Lower leg skin (tissue), 4 donors: Measurements from ENCODE around the gene DSC1. TPM values are rescaled to one million over a fixed set of nuclear protein-coding genes. Genes with fewer than 3 reads are reported as not detected.

Source experiments
- DNase-seq, 2 donors: peaks; one replicate each; pipeline ENCODE4 v3.0.0-alpha.2; 2019; ENCODE audit warnings: low spot score in 2 of 2
- H3K4me3 ChIP-seq: fragments of 200-600 bp; sonication (generic); 2 replicates; pipeline ENCODE4 v1.5.1; 2017; ENCODE audit warnings: mild to moderate bottlenecking, low read depth; ENCODE audit not compliant: poor library complexity, severe bottlenecking
- CTCF ChIP-seq, 3 donors: fragments of 450-650 bp; IDR thresholded peaks; one replicate each; pipeline ENCODE4 v1.5.1; 2016; ENCODE audit warnings: antibody characterized with exemption in 3 of 3, mild to moderate bottlenecking in 3 of 3, moderate library complexity in 2 of 3
- POLR2A ChIP-seq, 2 donors: fragments of 450-650 bp; IDR thresholded peaks; one replicate each; pipeline ENCODE4 v1.6.1; 2016 to 2017; ENCODE audit warnings: antibody characterized with exemption in 2 of 2, mild to moderate bottlenecking in 1 of 2, moderate library complexity in 1 of 2
- WGBS, 2 donors: methylation state at CpG; one replicate each; pipeline ENCODE4 v1.1.5; 2018; 5-methylcytosine and 5-hydroxymethylcytosine counted together
- intact Hi-C: fragments of 100-400 bp; cut with DNase I; formaldehyde crosslinking; loops from one replicate; pipeline ENCODE4 v1.15.0; 2023; ENCODE audit warnings: low total_unique reads
- total RNA-seq, 4 donors: library from RNA; depleted of rRNA; stranded (reverse); fragments of >200 nt; gene quantifications; one replicate each; pipeline ENCODE4 v1.1.0, GENCODE V29; 2016

The DSC1 gene
- total RNA-seq, 4 donors from 2014 or later, result 519 to 1,039 (median 786) TPM

DNA sequence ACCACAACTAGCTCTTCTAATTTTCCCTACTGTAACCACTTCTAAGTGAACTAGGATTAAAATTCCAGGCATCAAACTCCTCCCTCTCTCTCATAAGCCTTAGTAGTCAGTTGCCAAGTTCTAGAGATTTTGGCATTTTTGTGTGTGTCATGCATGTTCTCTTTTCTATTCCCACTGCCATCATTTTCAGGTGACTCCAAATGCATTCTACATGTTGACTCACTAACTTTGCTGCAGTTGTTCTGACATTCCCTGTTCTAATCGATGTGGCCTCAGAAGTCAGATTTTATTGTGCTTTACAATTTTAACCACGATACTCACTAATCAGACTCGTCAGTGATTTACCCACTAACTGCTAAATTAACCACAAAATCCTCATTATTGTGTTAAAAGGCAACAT is 13.3 kb downstream of the DSC1 start:
- 59 to 71% methylated on average over 3 of the region's 3 CpGs for WGBS, 2 donors
- no peak overlapping the region for H3K4me3 ChIP-seq
- intact Hi-C loops, result no loop called here
- DNase-seq, result no peak
- TF ChIP-seq CTCF (IDR thresholded peaks at IDR 0.05), result no peak

GRCh38 chr18:31148600-31148999 is 14.1 kb downstream of the DSC1 start:
- WGBS, 2 donors, result 49 to 51% methylated on average over 3 of the region's 3 CpGs
- H3K4me3 ChIP-seq, result no peak overlapping the region
- intact Hi-C loops, result no loop called here
- no peak for DNase-seq
- no peak for TF ChIP-seq POLR2A (IDR thresholded peaks at IDR 0.05)
- no peak for TF ChIP-seq CTCF (IDR thresholded peaks at IDR 0.05)

DNA sequence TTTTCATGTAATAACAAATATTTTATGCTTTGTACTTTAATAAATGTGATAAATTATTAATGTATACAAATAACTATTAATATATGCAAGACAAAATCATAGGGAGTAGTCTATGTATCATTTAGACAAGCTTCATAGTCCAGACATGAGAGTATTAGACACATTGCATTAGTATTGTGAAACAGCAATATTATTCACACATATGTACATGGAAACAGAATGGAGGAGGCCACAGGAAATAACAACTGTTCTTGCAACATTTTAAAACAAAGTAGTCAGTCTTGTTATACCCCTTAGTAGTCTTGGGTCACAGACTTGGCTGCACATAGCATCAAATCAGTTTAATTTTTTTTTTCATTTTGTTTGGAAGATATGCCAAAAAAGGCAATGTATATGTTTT is 15.8 kb downstream of the DSC1 start:
- no peak overlapping the region for H3K4me3 ChIP-seq
- intact Hi-C loops, result no loop called here
- no peak for TF ChIP-seq CTCF (IDR thresholded peaks at IDR 0.05)
- TF ChIP-seq POLR2A (IDR thresholded peaks at IDR 0.05), result no peak
- no peak for DNase-seq

DNA sequence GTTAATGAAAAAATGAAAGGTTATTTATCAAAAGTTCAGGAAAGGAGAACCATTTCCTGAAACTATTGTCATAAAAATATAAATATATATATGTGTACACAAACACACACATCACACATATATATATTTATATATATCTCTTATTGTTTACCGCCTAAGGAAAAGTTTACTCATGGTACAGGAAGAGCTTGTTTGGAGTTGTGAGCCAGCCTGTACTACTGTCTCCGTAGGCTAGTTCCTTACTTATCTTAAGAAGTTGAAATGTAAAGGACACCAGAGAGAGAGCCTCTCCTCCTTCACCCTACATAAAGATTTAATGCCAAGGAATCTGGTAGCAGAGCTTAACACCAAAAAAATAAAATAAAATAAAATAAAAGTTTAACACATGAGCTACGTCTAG is 19.6 kb downstream of the DSC1 start:
- 77 to 80% methylated on average over 3 of the region's 3 CpGs for WGBS, 2 donors
- no peak overlapping the region for H3K4me3 ChIP-seq
- intact Hi-C loops, result no loop called here
- no peak for DNase-seq
- TF ChIP-seq POLR2A (IDR thresholded peaks at IDR 0.05) (no peak), CTCF (IDR thresholded peaks at IDR 0.05) (no peak)

- intact Hi-C loops, result no loop called here
- 68% methylated on average over 1 of the region's 1 CpG for WGBS, 2 donors
- no peak overlapping the region for H3K4me3 ChIP-seq
- no peak for TF ChIP-seq CTCF (IDR thresholded peaks at IDR 0.05)
- TF ChIP-seq POLR2A (IDR thresholded peaks at IDR 0.05), result no peak
- DNase-seq, result no peak
Measured at GRCh38 chr18:31138709-31139108, 23.9 kb downstream of the DSC1 start.

GRCh38 chr18:31134988-31135529 is 27.6 kb downstream of the DSC1 start:
- no peak overlapping the region for H3K4me3 ChIP-seq
- 84 to 85% methylated on average over 4 of the region's 4 CpGs for WGBS, 2 donors
- TF ChIP-seq CTCF (IDR thresholded peaks at IDR 0.05) (no peak), POLR2A (IDR thresholded peaks at IDR 0.05) (no peak)
- no peak for DNase-seq
- intact Hi-C loops, result no loop called here
